Astrocyte of the spinal cord (primary cell): ENCODE measurements around the gene MAP2K3.

Experiments
- DNase-seq: peaks from one replicate; pipeline ENCODE4 v3.0.0; 2011; ENCODE audit warnings: low read depth, low spot score
- H3K4me3 ChIP-seq: 2 replicates; pipeline ENCODE4 v1.5.1; 2011; ENCODE audit warnings: low read depth, mild to moderate bottlenecking, low read length, moderate library complexity
- CTCF ChIP-seq: IDR thresholded peaks from 2 replicates; pipeline ENCODE4 v1.5.1; 2012; ENCODE audit warnings: low read depth, mild to moderate bottlenecking, low read length, inconsistent platforms
- in situ Hi-C: cut with HindIII; loops from 2 replicates; pipeline ENCODE4 v1.10.0; 2017; ENCODE audit warnings: low sequenced_read_pairs

Gene MAP2K3

GRCh38 chr17:21362331-21362931, 77.9 kb downstream of the MAP2K3 start:
- TF ChIP-seq CTCF = no peak
- in situ Hi-C loops = no loop called here
- H3K4me3 ChIP-seq = no peak overlapping the region
- DNase-seq = no peak

GRCh38 chr17:21363776-21364642, 79.5 kb downstream of the MAP2K3 start:
- H3K4me3 ChIP-seq = no peak overlapping the region
- no peak for DNase-seq
- TF ChIP-seq CTCF = no peak
- in situ Hi-C loops = no loop called here
